Measurements from ENCODE around the gene TP73.

DNA sequence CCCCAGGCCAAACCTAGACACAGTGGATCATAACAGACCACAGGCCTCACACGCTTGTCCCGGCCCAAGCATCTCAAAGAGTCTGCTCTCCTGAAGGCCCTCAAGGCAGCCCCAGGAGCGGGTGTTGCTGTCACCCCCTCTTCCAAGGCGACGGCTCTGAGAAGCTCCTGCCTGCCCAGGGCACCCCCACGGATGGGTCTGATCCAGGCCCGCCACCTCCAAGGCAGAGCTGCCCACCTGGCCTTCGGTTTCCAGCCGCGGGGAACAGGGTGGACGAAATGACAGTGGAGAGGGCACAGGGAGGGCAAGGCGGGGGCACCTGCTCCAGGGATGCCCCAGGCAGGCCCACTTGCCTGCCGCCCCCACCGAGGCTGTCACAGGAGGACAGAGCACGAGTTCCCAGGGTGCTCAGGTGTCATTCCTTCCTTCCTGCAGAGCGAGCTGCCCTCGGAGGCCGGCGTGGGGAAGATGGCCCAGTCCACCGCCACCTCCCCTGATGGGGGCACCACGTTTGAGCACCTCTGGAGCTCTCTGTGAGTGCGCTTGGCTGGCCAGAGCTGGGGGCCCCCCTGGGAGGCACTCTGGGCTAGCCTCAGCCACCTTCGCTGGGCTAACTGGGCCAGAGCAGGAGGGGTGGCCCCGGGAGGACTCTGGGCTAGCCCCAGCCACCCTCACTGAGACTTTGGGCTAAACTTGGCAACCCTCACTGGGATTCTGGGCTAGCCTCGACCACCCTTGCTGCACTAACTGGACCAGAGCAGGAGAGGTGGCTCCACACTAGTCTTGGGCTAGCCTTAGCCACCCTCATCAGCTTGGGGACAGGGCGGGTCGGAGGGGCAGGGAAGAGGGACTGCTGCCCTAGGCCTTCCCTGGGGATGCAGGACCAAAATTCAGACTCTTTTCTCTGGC is 29.8 kb downstream of the TP73 start:
- TF ChIP-seq, protein P1, sequence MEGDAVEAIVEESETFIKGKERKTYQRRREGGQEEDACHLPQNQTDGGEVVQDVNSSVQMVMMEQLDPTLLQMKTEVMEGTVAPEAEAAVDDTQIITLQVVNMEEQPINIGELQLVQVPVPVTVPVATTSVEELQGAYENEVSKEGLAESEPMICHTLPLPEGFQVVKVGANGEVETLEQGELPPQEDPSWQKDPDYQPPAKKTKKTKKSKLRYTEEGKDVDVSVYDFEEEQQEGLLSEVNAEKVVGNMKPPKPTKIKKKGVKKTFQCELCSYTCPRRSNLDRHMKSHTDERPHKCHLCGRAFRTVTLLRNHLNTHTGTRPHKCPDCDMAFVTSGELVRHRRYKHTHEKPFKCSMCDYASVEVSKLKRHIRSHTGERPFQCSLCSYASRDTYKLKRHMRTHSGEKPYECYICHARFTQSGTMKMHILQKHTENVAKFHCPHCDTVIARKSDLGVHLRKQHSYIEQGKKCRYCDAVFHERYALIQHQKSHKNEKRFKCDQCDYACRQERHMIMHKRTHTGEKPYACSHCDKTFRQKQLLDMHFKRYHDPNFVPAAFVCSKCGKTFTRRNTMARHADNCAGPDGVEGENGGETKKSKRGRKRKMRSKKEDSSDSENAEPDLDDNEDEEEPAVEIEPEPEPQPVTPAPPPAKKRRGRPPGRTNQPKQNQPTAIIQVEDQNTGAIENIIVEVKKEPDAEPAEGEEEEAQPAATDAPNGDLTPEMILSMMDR (IDR thresholded peaks at IDR 0.05): no peak
- TF ChIP-seq EZH2 (IDR thresholded peaks at IDR 0.05; ENCODE audit: borderline replicate concordance, insufficient read depth, low read depth, low read length, poor library complexity, severe bottlenecking): no peak

Measured in B cell (primary cell).